GM19240 (cell line): ENCODE data around the gene SRC.

Source experiments
- DNase-seq: peaks from one replicate; pipeline ENCODE4 v3.0.0; 2011; ENCODE audit warnings: low spot score; ENCODE audit not compliant: insufficient read length

The SRC gene

DNA sequence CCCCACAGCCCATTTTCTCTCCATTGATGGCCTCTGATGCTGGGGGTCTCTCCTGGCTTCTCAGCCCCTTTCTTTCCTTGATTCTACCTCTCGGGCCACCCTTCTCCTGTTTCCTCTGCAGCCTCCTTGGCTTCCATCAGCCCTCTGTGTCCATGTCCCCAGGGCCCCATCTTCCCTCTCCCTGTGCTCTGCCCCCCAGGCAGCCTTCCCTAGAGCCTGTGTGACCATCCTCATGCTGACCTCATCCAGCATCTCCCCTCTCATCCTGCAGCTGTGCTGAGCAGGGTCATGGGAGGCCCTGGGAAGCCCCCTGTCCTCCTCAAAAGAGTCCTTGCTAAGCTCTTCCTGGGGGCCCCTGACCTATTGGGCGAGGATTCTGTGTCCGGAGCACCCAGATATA, 101.7 kb downstream of the SRC start:
- no peak for DNase-seq

DNA sequence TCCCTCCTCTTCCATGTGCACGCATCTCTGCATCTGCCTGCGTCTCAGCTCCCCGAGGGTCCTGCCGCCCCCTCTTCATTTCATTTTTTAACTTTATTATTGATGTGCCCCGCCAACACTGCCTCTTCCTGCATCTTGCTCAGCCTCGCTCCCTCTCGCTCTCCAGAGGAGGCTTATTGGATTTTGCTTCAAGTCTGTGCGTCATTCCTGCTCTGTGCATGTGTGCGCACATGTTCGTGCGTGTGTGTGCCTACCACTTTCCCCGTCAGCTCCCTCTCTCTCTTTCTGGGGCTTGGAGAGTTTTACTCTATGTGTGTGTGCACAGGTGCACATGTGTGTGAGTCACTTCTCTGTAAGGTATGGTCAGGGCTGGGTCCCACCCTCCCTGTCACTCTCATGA, 103.3 kb downstream of the SRC start:
- no peak for DNase-seq

DNA sequence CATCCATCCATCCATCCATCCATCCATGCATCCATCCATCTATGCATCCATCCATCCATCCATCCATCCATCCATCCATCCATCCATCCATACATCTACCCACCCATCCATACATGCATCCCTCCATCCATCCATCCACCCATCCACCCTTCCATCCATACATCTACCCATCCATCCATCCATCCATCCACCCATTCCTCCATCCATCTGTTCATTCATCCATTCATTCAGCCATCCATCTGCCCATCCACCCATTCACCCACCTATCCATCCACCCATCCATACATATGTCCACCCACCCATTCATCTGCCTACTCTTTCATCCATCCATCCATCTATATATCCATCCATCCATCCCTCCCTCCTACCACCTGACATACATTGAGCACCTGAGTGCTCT, 104.4 kb downstream of the SRC start:
- DNase-seq = no peak

DNA sequence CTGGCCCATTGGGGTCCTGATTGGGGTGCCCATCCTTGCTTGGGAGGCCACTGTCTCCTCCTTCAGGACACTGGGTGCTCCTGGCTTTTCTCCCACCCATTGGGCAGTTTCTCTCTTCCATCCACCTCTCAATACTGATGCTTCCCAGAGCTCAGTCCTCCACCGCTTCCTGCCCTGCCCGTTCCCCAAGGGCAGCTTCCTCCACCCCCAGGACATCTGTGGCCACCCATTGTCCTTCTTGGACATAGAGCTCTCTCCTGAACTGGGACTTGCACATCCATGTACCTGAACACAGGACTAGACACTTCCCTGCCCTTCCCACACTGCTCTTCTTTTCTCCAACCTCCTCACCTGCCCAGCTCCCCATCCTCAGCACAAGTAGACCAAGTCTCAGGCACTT, 105.7 kb downstream of the SRC start:
- DNase-seq = no peak

DNA sequence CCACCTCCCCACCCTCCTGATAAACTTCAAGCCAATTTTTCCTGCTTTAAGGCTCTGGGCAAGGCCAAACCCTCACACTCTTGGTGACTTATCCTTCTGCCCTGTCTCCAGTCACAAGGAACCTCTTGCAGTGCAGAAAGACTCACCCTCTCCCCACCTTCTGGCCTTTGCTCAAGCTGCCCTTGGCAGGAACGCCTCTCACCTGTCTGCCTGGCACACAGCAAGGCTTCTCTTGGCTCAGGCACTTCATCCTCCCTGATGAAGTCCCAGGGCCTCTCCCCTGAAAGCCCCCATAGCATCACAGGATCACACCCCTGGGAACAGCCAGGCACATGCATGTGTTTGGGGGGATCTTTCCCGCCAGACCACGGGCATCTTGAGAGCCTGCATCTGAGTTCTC, 106.3 kb downstream of the SRC start:
- DNase-seq = no peak

DNA sequence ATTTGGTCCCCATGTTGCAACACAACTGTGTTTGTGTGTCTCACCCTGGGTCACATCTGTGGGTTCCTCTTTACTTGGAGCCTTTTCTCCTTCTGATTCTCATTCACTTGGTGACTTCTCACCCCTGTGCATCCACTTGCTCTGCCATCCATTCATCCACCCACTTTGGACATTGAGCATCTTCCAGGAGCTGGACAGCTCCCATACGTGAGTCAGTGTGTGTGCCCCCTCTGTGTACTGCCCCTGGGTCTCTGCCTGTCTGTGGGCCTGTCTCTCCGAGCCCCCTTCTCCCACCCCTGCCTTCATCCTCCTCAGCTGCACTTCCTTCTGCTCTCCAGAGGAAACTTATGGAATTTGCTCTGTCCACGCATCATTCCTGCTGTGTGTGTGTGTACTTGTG, 107.3 kb downstream of the SRC start:
- DNase-seq = no peak

DNA sequence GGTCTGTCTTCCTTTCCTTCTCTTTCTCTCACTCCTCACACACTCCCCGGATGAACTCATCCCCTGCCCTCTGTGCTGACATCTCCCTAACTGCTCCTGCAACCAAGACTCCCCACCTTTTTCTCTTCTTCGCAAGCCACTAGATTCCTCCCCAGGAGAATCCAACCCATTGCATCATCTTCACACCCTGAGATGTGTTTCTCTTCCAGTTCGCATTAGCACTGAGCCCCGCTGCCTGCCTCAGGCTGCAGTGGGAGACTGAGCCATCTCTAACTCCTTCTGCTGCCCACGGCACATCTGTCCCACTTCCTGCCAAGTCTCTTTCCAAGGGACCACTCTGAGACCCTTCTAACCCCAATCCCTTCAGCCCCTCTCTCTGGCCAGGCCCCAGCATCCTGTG, 107.9 kb downstream of the SRC start:
- DNase-seq = no peak

DNA sequence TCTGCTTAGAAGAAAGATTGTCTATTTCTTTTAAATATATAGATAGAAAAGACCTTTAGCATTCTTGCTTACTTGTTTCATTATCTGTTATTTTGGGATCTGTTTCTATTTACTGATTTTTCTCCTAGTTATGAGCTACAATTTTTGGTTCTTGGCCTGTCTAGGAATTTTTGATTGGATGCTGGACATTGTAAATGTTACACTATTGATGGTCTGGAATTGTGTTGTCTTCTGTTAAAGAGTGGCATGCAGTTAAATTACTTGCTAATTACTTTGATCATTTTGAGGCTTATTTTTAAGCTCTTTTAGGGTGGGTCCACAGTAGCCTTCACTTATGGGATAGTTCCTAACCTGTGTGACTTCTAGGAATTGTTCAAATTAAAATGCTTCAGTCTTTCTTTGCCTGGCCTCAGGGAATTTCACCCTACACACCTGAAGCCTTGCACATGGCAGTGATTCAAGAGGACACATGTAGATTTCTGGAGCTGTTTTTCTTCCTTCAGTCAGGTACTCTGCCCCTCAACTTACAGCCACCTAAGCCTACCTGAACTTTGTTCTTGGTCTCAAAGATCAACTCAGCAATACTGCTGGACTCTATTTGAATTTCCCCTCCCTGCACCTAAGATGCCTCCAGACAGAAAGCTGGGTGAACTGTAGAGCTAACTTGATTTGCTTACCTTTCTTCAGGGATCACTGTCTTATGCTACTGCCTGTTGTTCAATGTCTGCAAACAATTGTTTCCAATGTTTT, 108.9 kb downstream of the SRC start:
- DNase-seq = no peak
